K562 (cell line): Measurements from ENCODE around the gene ERI2.

Experiments
- KLF13 ChIP-seq: fragments of 450-650 bp; IDR thresholded peaks from 2 replicates; pipeline ENCODE4 v1.6.1; 2016; ENCODE audit warnings: missing genetic modification characterization, low read depth, mild to moderate bottlenecking, missing compliant biosample characterization, moderate library complexity, borderline replicate concordance
- POLR2AphosphoS5 ChIP-seq: IDR thresholded peaks from 2 replicates; pipeline ENCODE4 v1.6.1; 2011; ENCODE audit warnings: mild to moderate bottlenecking, low read depth, low read length, moderate library complexity; ENCODE audit not compliant: control insufficient read depth, insufficient read depth
- U2AF1 ChIP-seq: fragments of 200-400 bp; formaldehyde crosslinking; optimal IDR thresholded peaks from 2 replicates; pipeline ENCODE3; 2017; ENCODE audit warnings: mild to moderate bottlenecking, low read depth, low read length, moderate library complexity

DNA sequence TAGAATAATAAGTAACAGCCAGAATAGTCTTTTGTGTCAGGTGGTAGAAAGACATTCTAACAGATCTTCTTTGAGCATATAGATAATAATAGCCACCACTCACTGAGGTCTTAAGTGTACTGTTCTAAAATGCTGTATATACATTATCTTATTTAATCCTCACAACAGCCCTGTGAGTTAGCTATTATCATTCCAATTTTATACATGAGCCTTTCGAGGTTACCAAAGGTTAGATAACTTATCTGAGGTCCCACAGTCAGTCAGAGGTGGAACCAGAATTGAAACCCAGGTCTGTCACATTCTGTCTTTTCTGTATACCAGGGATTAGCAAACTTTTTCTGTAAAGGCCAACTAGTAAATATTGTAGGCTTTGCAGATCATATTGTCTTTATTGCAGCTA lies 23.3 kb upstream of the ERI2 start:
- TF ChIP-seq POLR2AphosphoS5: no peak
- no peak for TF ChIP-seq KLF13 (tag)
- no peak for TF ChIP-seq U2AF1
